Stimulated activated CD4-positive, alpha-beta T cell treated with anti-CD3 and anti-CD28 coated beads, Interleukin-1b, Interleukin-23, amount 100 ng/mL, for 1 hour (primary cell): Measurements from ENCODE around the gene FAF1.

Experiments
- DNase-seq, 2 donors: peaks; one replicate each; pipeline ENCODE4 v3.0.0-alpha.2; 2020; ENCODE audit warnings: low read depth in 2 of 2

Gene FAF1

GRCh38 chr1:50490640-50491039, 469.4 kb downstream of the FAF1 start:
- no peak for DNase-seq

DNA sequence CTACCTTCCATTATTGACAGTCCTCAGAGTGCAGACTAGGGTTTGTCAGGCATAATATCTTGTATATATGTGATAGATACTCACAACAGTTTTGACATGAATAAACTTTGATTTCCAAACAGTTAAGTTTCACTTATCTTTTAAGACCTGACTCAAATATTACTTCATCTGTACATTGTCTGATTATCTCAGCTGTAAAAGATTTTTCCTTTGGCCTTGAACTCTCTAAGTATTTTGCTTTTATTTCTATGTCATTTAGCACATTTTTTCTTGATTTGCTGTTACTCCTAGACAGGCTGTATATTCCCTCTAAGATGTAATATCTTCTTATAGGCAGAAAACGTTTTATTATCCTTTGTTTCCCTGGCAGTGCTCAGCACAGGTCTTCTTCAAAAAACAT, 471.2 kb downstream of the FAF1 start:
- DNase-seq = no peak

DNA sequence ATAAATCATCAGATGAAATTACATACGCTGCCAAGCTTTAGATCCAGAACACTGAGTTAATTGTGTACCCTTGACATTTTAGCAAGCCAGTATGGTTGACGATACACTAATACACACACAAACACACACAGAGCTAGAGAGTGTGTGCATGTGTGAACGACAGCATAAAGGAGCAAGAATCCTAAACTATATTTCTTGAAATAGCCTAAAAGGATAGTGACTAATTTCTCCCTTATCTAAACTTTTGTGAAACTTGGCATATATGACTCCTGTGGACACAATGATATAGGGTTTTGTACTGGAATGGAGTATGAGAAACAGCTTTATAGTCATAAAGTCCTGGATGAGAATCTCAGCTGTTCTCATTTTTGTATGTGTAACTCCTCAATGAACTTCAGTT, 471.7 kb downstream of the FAF1 start:
- no peak for DNase-seq

DNA sequence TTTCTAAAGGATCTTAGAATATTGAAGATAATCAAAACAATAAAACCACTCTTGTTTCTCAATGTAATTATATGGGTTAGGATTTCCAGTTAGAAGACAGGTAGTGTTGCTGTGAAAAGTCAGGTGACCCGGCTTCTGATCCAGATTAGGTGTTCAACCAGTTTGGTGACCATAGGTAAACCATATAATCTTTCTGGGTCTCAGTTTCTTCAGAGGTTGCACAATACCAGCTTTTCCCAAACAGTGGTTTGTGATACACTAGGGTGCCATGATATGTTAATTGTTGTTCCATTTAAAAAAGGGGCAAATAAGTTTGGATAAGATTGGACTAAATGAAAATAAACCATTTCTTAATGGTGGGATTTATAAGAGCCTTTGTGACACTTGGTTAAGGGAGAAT, 472.3 kb downstream of the FAF1 start:
- DNase-seq = no peak

- DNase-seq = no peak
Measured at GRCh38 chr1:50481142-50481736, 478.8 kb downstream of the FAF1 start.

DNA sequence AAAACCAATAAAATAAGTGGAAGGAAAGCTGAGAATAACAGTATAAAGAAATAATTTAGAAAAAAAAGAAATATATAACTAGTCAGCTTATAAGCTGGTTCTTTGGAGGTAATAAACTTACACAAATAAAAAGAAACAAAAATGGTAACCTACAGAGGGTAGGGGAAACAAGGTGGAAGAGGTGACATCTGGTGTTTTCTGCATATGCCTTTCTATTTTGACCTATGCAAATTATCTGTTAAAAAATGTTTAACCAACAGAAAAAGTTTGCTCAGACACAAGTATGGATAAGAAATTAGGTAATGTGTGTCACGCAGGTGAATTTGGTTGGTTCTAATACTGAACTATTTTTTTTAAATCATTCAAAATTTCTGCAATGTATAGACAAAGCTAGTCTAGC, 483.3 kb downstream of the FAF1 start:
- no peak for DNase-seq

DNA sequence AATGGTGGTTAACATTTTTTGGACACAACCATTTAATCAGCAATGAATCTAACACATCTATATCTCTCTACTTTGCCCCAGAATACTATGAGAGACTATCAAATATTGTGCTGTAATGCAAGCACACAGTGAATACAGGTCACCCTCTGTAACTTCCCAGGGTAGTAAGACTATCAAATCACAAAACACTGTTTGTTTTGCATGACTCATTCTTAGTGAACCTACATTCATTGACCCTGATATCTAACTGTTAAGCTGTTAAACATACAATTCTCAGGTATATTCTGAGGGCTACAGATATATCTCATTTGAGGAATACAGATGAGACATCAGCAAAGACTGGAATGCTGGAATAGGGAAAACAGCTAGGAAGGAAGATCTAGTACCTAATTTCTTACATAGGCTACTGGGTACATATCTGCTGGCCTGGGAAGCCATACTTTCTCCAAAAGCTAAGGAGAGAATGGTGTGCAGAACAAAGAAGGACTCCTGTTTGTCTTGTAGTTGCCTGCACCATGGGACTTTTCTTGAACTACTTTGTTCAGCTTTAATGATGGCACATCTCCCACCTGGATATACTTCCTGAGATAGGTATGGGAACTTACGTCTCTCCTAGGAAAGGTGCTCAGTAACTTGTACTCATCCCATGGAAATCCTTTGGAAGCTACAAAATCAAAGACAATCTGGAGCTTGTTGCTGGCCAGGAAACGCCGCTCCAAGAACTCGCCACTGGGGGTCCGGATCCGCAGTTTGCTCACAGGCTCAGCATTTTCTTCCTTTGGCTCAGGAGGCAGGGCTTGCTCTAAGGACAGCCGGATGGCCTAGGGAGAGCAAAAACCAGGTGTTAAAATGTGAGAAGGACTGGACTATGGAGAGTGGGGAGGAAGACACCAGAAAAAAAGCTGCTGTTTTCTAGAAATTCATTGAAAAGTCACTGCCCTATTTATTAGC, 484.9 kb downstream of the FAF1 start:
- no peak for DNase-seq

GRCh38 chr1:50473513-50473912, 486.6 kb downstream of the FAF1 start:
- DNase-seq = no peak

DNA sequence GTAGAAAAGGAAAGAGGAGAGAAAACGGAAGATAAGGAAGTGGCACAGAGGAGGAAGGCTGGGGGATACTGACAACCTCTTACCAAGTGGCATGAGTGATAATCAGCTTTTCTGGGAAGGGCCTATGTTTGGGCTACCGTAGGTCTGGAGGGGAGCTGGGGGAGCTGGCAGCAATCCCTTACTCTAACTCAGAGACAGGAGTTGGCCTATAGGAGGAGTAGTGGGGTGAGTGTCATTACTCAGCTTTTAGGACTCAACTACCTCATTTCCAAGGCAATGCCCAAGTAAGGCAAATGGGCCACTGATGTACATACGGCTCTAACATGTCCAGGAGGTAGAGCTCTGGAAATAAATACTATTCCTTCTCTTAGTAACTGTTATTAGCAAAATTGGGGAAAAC, 488.1 kb downstream of the FAF1 start:
- DNase-seq = no peak

DNA sequence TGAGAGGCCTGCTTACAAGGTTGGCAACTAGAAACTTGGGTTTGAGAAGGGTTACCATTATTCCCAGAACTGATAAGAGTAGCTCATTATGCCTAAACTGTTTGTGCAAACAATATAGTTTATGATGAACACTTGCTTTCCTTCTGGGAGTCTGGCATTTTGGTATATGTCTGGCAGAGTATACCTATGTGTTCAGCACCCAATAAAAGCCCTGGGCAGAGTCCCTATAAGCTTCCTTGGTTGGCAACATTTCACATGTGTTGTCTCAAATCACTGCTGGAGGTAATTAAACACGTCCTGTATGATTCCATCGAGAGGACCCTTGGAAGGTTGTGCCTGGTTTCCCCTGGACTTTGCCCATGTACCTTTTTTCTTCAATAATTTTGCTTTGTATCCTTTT, 497.1 kb downstream of the FAF1 start:
- DNase-seq = no peak

GRCh38 chr1:50458507-50458906, 501.6 kb downstream of the FAF1 start:
- no peak for DNase-seq

- no peak for DNase-seq
Measured at GRCh38 chr1:50454911-50455310, 505.2 kb downstream of the FAF1 start.

DNA sequence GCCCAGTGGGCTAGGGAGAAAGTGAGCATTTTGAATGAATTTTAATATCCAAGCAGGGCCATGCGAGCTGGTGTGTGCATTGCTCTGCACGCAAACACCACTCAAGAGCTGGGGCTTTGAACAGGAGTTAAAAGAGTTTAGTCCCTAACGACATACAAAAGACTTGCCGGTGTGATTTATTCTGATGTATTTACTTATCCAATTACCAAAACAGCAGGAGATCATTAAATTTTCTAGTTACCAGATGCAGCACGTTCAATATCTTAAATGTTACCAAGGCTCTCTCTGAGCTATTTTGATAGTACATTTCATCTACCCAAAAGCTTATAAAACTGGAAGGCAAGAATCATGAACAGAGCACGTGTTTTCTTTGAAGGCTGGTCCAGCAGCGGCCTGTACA, 506.8 kb downstream of the FAF1 start:
- DNase-seq = no peak

GRCh38 chr1:50452700-50453099, 507.4 kb downstream of the FAF1 start:
- DNase-seq = no peak

- no peak for DNase-seq
Measured at GRCh38 chr1:50450861-50451653, 509.0 kb downstream of the FAF1 start.

GRCh38 chr1:50447961-50448360, 512.1 kb downstream of the FAF1 start:
- no peak for DNase-seq

GRCh38 chr1:50441183-50441582, 518.9 kb downstream of the FAF1 start:
- no peak for DNase-seq

GRCh38 chr1:50438945-50439344, 521.1 kb downstream of the FAF1 start:
- no peak for DNase-seq

GRCh38 chr1:50436489-50436888, 523.6 kb downstream of the FAF1 start:
- DNase-seq = no peak

DNA sequence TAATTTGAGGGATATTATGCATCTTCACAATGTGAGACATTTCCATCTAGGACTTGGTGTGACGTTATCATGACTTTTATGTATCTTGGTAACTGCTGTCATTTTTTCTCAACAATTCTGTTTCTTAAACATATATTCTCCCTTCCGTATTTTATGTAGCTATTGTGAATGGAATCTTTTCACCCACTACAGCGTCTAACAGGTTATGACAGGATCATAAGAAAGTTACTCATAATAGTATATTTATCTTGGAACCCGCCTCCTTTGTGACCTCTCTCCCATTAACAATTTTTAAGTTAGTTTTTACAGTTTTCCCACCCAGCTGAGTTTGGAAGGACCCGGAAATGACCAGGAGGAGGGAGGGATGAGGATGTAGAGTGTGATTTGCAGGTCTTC, 530.1 kb downstream of the FAF1 start:
- no peak for DNase-seq

- no peak for DNase-seq
Measured at GRCh38 chr1:50427818-50428779, 532.0 kb downstream of the FAF1 start.
